Right lobe of liver (tissue), 4 donors: ENCODE results near the gene MAGEB2.

Source experiments
- CTCF ChIP-seq, 4 donors: fragments of 200-600 bp in 3 of 4; fragments of 450-650 bp in 1 of 4; IDR thresholded peaks; one replicate each; pipeline versions ENCODE4 v1.5.1 to v1.8.0; 2016 to 2022; ENCODE audit warnings: antibody characterized with exemption in 4 of 4, mild to moderate bottlenecking in 2 of 4
- POLR2A ChIP-seq: fragments of 450-650 bp; IDR thresholded peaks from one replicate; pipeline ENCODE4 v1.6.1; 2017; ENCODE audit warnings: antibody characterized with exemption, mild to moderate bottlenecking
- donor health status: DM: no; HTN: no; CAD: no.
- donor health status: DM: no; HTN: no; CAD: no.
- donor health status: DM: no; HTN: yes; CAD: no.

GRCh38 chrX:30228526-30228925, 13.2 kb downstream of the MAGEB2 start:
- TF ChIP-seq CTCF (IDR thresholded peaks at IDR 0.05) (no peak), POLR2A (no peak)
